Osteocyte (in vitro differentiated cells): ENCODE results near the gene SLC35B1. TPM values are rescaled to one million over a fixed set of nuclear protein-coding genes. Genes with fewer than 3 reads are reported as not detected.

Source experiments
- DNase-seq: peaks from one replicate; pipeline ENCODE4 v3.0.0; 2021; ENCODE audit warnings: mixed read lengths; ENCODE audit not compliant: unreplicated experiment; ENCODE audit errors: extremely low spot score
- H3K27ac Mint-ChIP-seq: one replicate; pipeline ENCODE4 v1.8.0; 2021; ENCODE audit warnings: mild to moderate bottlenecking, mixed read lengths; ENCODE audit not compliant: unreplicated experiment
- H3K27me3 Mint-ChIP-seq: one replicate; pipeline ENCODE4 v1.8.0; 2021; ENCODE audit warnings: mixed read lengths; ENCODE audit not compliant: unreplicated experiment
- H3K36me3 Mint-ChIP-seq: one replicate; pipeline ENCODE4 v1.8.0; 2021; ENCODE audit warnings: mixed read lengths; ENCODE audit not compliant: unreplicated experiment
- H3K4me1 Mint-ChIP-seq: one replicate; pipeline ENCODE4 v1.8.0; 2021; ENCODE audit warnings: mixed read lengths; ENCODE audit not compliant: unreplicated experiment
- H3K4me3 Mint-ChIP-seq: one replicate; pipeline ENCODE4 v1.8.0; 2021; ENCODE audit warnings: mild to moderate bottlenecking, moderate library complexity, mixed read lengths; ENCODE audit not compliant: unreplicated experiment
- H3K9me3 Mint-ChIP-seq: one replicate; pipeline ENCODE4 v1.8.0; 2021; ENCODE audit warnings: mixed read lengths; ENCODE audit not compliant: unreplicated experiment
- total RNA-seq: library from RNA; stranded (reverse); gene quantifications from 2 replicates; pipeline ENCODE4 v1.2.1, GENCODE V29; 2021
- TF ChIP-seq, protein P1 (sequence below): fragments of 200-600 bp; sonication (generic); IDR thresholded peaks from 2 replicates; pipeline ENCODE4 v1.5.0; 2021; ENCODE audit warnings: antibody characterized with exemption, mild to moderate bottlenecking, moderate library complexity

SLC35B1 gene
- total RNA-seq, 1 donor from 2014 or later, result 60.0 TPM

DNA sequence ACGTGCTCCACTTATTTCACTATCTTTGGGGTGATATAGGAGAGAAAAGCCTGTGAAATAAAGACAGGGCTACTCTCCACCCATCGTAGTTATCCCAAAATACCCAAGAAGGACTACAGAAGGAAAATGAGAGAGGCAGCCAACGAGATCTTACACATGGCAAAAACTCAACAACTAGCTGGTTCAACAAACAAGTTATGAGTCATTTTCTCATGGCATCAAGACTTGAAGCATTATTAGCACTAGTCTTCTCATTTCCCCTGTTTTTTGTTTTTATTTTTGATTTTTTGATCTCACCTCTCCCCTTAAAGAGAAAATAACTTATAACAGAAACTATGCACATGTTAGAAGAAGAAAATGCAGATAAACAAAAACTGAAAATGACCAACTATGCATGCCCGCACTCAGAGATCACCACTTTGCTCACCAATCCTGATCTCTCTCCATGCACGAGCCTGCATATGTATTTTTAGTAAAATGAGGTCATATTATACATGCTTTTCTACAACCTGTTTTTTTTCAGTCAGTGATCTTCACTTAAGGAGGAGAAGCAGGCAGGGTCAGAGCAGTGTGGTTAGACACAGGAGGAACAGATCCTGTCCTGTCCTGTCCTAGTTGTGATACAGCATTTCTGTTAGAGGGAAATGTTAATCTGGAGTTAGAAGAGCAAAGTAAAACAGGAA is 33.4 kb upstream of the SLC35B1 start:
- TF ChIP-seq, protein P1, sequence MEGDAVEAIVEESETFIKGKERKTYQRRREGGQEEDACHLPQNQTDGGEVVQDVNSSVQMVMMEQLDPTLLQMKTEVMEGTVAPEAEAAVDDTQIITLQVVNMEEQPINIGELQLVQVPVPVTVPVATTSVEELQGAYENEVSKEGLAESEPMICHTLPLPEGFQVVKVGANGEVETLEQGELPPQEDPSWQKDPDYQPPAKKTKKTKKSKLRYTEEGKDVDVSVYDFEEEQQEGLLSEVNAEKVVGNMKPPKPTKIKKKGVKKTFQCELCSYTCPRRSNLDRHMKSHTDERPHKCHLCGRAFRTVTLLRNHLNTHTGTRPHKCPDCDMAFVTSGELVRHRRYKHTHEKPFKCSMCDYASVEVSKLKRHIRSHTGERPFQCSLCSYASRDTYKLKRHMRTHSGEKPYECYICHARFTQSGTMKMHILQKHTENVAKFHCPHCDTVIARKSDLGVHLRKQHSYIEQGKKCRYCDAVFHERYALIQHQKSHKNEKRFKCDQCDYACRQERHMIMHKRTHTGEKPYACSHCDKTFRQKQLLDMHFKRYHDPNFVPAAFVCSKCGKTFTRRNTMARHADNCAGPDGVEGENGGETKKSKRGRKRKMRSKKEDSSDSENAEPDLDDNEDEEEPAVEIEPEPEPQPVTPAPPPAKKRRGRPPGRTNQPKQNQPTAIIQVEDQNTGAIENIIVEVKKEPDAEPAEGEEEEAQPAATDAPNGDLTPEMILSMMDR, result no peak
- no peak for DNase-seq
- no peaks in the 10 kb centered on the region for H3K36me3 Mint-ChIP-seq
- peaks cover 12% of the 10 kb centered on the region for H3K27me3 Mint-ChIP-seq
- no peaks in the 10 kb centered on the region for H3K4me1 Mint-ChIP-seq
- no peak overlapping the region for H3K4me3 Mint-ChIP-seq
- H3K9me3 Mint-ChIP-seq, result no peaks in the 10 kb centered on the region
- H3K27ac Mint-ChIP-seq, result no peak overlapping the region

DNA sequence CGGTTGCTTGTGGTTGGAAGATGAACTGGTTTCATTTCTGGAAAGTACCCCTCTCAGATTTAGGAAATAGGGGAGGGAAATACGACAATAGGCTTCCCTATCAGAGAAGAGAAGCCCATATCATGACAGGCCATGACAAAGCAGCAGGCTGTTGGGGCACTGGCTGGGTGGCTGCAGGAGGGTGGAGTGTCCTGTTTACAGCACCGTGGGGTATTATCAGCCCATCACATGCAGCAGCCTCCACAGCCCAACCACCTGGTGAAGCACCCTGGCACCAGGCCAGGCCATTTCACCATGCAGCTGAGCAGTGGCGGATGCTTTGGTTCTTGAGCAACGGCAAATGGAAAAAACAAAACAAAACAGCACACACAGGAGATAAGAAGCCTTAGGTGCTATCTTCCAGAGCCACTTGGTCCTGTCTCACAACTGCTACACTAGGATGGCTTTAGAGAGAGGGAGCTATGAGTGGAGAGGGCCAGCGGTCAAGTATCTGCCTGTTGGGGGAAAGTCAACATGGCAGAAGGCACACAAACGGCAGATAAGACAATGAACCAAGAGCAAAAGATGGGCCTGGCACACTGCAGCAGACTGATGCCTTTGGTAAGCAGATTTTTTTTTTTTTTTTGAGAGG is 32.0 kb upstream of the SLC35B1 start:
- Mint-ChIP-seq H3K27me3 (peaks cover 12% of the 10 kb centered on the region), H3K4me1 (no peaks in the 10 kb centered on the region), H3K27ac (no peak overlapping the region), H3K4me3 (no peak overlapping the region), H3K9me3 (no peaks in the 10 kb centered on the region), H3K36me3 (no peaks in the 10 kb centered on the region)
- no peak for DNase-seq
- TF ChIP-seq, protein P1, result no peak

DNA sequence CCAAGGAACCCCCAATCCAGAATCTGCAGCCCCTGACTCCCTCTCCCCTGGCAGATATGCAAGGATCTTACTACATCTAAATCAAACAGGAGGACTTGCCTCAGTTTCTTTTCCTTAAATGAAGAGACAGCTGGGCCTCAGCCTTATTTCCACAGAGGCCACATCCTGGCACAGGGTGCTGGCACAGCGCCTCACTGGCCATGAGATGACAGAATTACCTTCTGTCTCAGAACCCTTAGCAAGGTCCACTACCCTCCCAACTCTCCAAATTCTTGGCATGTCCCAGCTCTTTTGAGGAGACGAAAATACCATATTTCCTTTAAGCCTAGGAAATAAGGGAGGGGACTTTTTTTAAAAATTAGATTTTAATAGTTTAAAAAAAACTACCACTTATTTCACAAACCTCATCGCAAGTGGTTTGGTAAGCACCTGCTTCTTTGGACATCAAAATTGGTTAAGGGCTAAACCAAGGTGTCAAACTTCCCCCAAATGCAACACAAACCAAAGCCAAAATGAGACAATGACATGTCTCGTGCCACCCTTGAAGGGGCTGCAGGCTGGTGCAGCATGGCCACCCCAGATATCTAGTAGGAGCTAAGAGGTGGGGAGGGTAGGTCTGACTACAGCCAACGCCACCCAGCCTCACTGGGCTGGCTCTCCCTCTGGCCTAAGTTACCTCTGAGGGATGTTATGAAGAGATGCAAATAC is 30.8 kb upstream of the SLC35B1 start:
- TF ChIP-seq, protein P1, result no peak
- no peak for DNase-seq
- H3K4me3 Mint-ChIP-seq, result no peak overlapping the region
- H3K27me3 Mint-ChIP-seq, result peaks cover 12% of the 10 kb centered on the region
- no peak overlapping the region for H3K27ac Mint-ChIP-seq
- no peaks in the 10 kb centered on the region for H3K36me3 Mint-ChIP-seq
- H3K4me1 Mint-ChIP-seq, result no peaks in the 10 kb centered on the region
- no peaks in the 10 kb centered on the region for H3K9me3 Mint-ChIP-seq

DNA sequence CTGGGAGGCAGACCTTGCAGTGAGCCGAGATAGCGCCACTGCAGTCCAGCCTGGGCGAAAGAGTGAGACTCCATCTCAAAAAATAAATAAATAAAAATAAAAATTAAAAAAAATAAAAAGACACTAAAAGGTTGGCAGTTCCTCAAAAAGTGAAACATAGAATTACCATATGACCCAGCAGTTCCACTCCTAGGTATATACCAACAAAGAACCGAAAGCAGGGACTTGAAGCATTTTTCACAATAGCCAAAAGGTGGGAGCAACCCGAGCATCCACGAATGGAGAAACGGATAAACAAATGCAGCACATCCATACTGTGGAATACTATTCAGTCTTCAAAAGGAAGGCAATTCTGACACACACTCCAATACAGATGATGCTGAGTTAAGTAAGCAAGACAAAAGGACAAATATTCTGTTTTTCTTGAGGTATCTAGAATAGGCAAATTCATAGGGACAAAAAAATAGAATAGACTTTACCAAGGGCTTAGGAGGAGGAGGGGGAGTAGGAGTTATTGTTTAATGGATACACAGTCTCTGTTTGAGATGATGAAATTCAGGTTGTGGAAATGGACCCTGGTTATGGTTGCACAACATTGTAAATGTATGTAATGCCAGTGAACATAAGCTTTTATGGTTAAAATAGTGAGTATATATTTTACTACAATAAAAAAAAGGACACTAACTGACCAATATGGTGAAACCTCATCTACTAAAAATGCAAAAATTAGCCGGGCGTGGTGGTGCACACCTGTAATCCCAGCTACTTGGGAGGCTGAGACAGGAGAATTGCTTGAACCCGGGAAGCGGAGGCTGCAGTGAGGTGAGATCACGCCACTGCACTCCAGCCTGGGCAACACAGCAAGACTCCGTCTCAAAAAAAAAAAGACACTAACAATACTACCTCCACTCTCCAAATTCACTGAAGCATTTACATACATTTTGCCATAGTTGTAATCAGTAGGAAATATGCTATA is 27.0 kb upstream of the SLC35B1 start:
- Mint-ChIP-seq H3K36me3 (no peaks in the 10 kb centered on the region), H3K4me3 (no peak overlapping the region), H3K4me1 (no peaks in the 10 kb centered on the region), H3K27me3 (no peaks in the 10 kb centered on the region), H3K9me3 (no peaks in the 10 kb centered on the region), H3K27ac (no peak overlapping the region)
- TF ChIP-seq, protein P1, result no peak
- no peak for DNase-seq
